ENCODE results near the gene ABCG1.

The ABCG1 gene

DNA sequence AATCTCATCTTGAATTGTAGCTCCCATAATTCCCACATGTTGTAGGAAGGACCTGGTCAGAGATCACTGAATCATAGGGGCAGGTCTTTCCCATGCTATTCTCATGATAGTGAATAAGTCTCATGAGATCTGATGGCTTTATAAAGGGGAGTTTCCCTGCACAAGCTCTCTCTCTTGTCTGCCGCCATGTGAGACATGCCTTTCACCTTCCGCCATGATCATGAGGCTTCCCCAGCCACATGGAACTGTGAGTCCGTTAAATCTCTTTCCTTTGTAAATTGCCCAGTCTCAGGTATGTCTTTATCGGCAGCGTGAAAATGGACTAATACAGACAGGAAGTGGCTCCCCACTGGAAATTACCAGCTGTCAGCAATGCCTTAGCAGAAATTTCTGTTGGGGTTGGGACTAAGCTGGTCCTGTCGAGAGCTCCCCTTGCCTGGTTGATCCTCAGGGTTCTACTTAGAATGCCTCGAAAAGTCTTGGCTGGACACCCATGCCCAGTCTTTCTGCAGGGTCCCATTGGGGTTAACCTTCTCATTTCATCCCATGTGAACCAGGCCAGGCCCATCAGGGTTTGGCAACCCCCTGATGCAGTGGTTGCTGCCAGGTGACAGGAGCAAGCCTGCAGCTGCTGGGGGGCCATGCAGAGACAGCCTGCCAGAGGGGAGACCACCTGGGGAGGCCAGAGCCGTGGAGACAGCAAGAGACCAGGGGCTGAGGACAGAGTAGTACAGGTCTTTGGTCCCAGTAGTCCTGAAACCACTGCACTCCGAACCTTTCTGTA, 2.8 kb upstream of the ABCG1 start:
- Histone ChIP-seq H2AFZ (ENCODE audit: low read length) (no peak overlapping the region), H3K27me3 (ENCODE audit: insufficient read depth, low read length) (no peaks in the 10 kb centered on the region), H3K9me3 (ENCODE audit: low read length) (peaks cover 17% of the 10 kb centered on the region; the same call in 1 of the 2 replicates), H3K4me2 (ENCODE audit: low read length) (no peak overlapping the region), H3K4me1 (ENCODE audit: insufficient read depth, low read length, severe bottlenecking) (peaks cover 16% of the 10 kb centered on the region), H3K4me3 (ENCODE audit: low read depth, low read length, poor library complexity, severe bottlenecking) (no peak overlapping the region), H3K27ac (ENCODE audit: low read depth, low read length, poor library complexity, severe bottlenecking) (no peak overlapping the region), H3K9ac (ENCODE audit: low read length) (no peak overlapping the region), H3F3A (ENCODE audit: insufficient read depth, low read length) (no peaks in the 10 kb centered on the region), H4K20me1 (ENCODE audit: insufficient read depth, low read length) (no peaks in the 10 kb centered on the region), H3K79me2 (ENCODE audit: insufficient read depth, low read length) (no peaks in the 10 kb centered on the region), H3K9me2 (ENCODE audit: low read depth, low read length) (no peaks in the 10 kb centered on the region), H3K36me3 (ENCODE audit: insufficient read depth, low read length) (peaks cover 8% of the 10 kb centered on the region; the same call in 1 of the 2 replicates)
- no peak for TF ChIP-seq CTCF (IDR thresholded peaks at IDR 0.05; ENCODE audit: low read length)
- no peak for TF ChIP-seq EZH2 (IDR thresholded peaks at IDR 0.05; ENCODE audit: borderline replicate concordance, low read length)

DNA sequence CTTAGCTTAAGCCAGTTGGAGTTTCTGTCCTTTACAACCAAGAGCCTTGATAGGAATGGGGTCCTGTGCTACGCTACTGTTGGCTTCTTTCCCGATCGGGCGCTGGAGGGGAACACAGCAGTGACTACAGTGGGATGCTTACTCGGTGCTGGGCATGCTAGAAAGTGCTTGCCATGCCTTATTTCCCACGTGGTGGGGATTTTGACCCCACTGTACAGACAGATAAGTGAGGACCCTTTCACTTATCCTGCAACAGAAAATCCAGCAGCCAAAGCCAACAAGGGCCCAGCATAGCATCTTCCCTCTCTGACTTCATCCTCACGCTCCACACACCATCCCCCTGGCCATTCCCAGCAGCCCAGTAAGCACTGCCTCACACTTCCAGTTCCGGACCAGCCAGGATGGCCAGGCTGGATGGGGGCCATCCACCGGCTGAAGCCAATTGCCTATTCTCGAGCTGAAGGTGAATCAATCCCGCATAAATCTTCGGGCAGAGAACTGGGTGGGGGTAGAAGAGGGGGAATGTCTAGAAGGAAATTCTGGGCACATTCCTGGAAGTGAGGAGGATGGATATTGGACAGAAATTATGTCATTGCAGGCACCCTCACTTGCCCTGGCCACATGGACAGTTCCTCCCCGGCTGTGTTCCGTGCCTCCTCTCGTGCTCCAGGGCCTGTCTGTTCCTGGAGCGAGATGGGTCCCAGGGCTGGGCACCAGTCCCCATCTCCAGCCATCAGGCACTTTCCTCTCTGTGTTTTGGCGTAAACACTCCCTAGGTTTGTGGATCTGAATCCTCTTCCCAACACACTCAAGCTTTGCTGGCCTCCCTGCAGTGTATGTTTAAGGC, 2.0 kb upstream of the ABCG1 start:
- H3F3A ChIP-seq (ENCODE audit: insufficient read depth, low read length), result no peaks in the 10 kb centered on the region
- no peaks in the 10 kb centered on the region for H3K79me2 ChIP-seq (ENCODE audit: insufficient read depth, low read length)
- peaks cover 8% of the 10 kb centered on the region; the same call in 1 of the 2 replicates for H3K36me3 ChIP-seq (ENCODE audit: insufficient read depth, low read length)
- no peak overlapping the region for H3K4me3 ChIP-seq (ENCODE audit: low read depth, low read length, poor library complexity, severe bottlenecking)
- no peak overlapping the region for H3K4me2 ChIP-seq (ENCODE audit: low read length)
- no peaks in the 10 kb centered on the region for H4K20me1 ChIP-seq (ENCODE audit: insufficient read depth, low read length)
- H3K27me3 ChIP-seq (ENCODE audit: insufficient read depth, low read length), result no peaks in the 10 kb centered on the region
- no peak overlapping the region for H2AFZ ChIP-seq (ENCODE audit: low read length)
- H3K9me3 ChIP-seq (ENCODE audit: low read length), result peaks cover 15% of the 10 kb centered on the region; the same call in 1 of the 2 replicates
- H3K4me1 ChIP-seq (ENCODE audit: insufficient read depth, low read length, severe bottlenecking), result peaks cover 24% of the 10 kb centered on the region
- H3K27ac ChIP-seq (ENCODE audit: low read depth, low read length, poor library complexity, severe bottlenecking), result no peak overlapping the region
- TF ChIP-seq EZH2 (IDR thresholded peaks at IDR 0.05; ENCODE audit: borderline replicate concordance, low read length), result no peak
- TF ChIP-seq CTCF (IDR thresholded peaks at IDR 0.05; ENCODE audit: low read length), result no peak
- no peaks in the 10 kb centered on the region for H3K9me2 ChIP-seq (ENCODE audit: low read depth, low read length)
- H3K9ac ChIP-seq (ENCODE audit: low read length), result no peak overlapping the region

GRCh38 chr21:42219606-42220137, 732 bp downstream of the ABCG1 start:
- Histone ChIP-seq H3K27me3 (ENCODE audit: insufficient read depth, low read length) (no peaks in the 10 kb centered on the region), H3K36me3 (ENCODE audit: insufficient read depth, low read length) (peaks cover 8% of the 10 kb centered on the region; the same call in 1 of the 2 replicates), H3F3A (ENCODE audit: insufficient read depth, low read length) (0 out of 2 replicates have a peak, but pooled peaks cover 2% of the 10 kb centered on the region), H3K9ac (ENCODE audit: low read length) (no peak overlapping the region), H3K4me2 (ENCODE audit: low read length) (peak overlapping the region; percentile 54), H3K9me3 (ENCODE audit: low read length) (peaks cover 13% of the 10 kb centered on the region; the same call in 1 of the 2 replicates), H3K79me2 (ENCODE audit: insufficient read depth, low read length) (no peaks in the 10 kb centered on the region), H3K4me3 (ENCODE audit: low read depth, low read length, poor library complexity, severe bottlenecking) (peak overlapping the region; percentile 39), H3K9me2 (ENCODE audit: low read depth, low read length) (no peaks in the 10 kb centered on the region), H3K27ac (ENCODE audit: low read depth, low read length, poor library complexity, severe bottlenecking) (peak overlapping the region; percentile 54), H4K20me1 (ENCODE audit: insufficient read depth, low read length) (no peaks in the 10 kb centered on the region), H3K4me1 (ENCODE audit: insufficient read depth, low read length, severe bottlenecking) (peaks cover 51% of the 10 kb centered on the region), H2AFZ (ENCODE audit: low read length) (no peak overlapping the region)
- TF ChIP-seq CTCF (IDR thresholded peaks at IDR 0.05; ENCODE audit: low read length), result no peak
- TF ChIP-seq EZH2 (IDR thresholded peaks at IDR 0.05; ENCODE audit: borderline replicate concordance, low read length), result no peak

All from OCI-LY1 (cell line).